Endothelial cell of umbilical vein (primary cell): ENCODE measurements around the gene ULBP2. TPM values are rescaled to one million over a fixed set of nuclear protein-coding genes. Genes with fewer than 3 reads are reported as not detected.
"Not testable (repeated sequence)": the region's sequence is repeated elsewhere in the genome, so short reads cannot be mapped to it uniquely, and the experiment has no call there.

Experiments used
- BruUV-seq: library from RNA; stranded (reverse); fragments of 400-500 nt; replicated peaks from 2 replicates; lab custom pipeline; 2021; lab: Mats Ljungman, UMichigan
- CTCF ChIA-PET: fragments of 300-600, 350-600 bp; sonication (Branson Sonifier 250); formaldehyde crosslinking; loops from one replicate; lab custom pipeline; 2021; ENCODE audit warnings: antibody characterized with exemption, inconsistent platforms; lab: Charles Lee
- POLR2A ChIA-PET: fragments of 300-600, 350-600 bp; sonication (Branson Sonifier 250); formaldehyde crosslinking; loops from one replicate; lab custom pipeline; 2021; ENCODE audit warnings: antibody characterized with exemption, inconsistent platforms; lab: Charles Lee
- DNase-seq: peaks from one replicate; pipeline ENCODE4 v3.0.0-alpha.2; 2011; ENCODE audit warnings: low read depth, low spot score
- FAIRE-seq: peaks from 2 replicates; lab custom pipeline; 2011; peaks lifted over from hg19 to GRCh38; lab: Jason Lieb, UNC
- H2AFZ ChIP-seq: 2 replicates; pipeline ENCODE4 v1.6.0; 2012; ENCODE audit warnings: low read depth, low read length, control low read depth, inconsistent platforms
- H3K27ac ChIP-seq: 2 replicates; pipeline ENCODE4 v1.5.1; 2011; ENCODE audit warnings: low read depth, mild to moderate bottlenecking, control low read depth, low read length, moderate library complexity; ENCODE audit not compliant: insufficient read depth
- H3K27me3 ChIP-seq, 2 experiments: 2 replicates each; pipeline versions ENCODE4 v1.6.0 to v1.6.1; 2011; ENCODE audit warnings: low read length in 2 of 2, mixed read lengths in 1 of 2; ENCODE audit not compliant: control insufficient read depth in 2 of 2, insufficient read depth in 2 of 2
- H3K36me3 ChIP-seq, 2 experiments: 2 replicates in 1 of 2; 3 replicates in 1 of 2; pipeline ENCODE4 v1.5.1; 2011; ENCODE audit warnings: low read length in 2 of 2, mild to moderate bottlenecking in 1 of 2, moderate library complexity in 1 of 2; ENCODE audit not compliant: control insufficient read depth in 2 of 2, insufficient read depth in 2 of 2; ENCODE audit errors: extremely low read depth in 1 of 2
- H3K4me1 ChIP-seq: 3 replicates; pipeline ENCODE4 v1.5.1; 2011; ENCODE audit warnings: mild to moderate bottlenecking, low read length; ENCODE audit not compliant: control insufficient read depth, insufficient read depth; ENCODE audit errors: extremely low read depth
- H3K4me2 ChIP-seq: 2 replicates; pipeline ENCODE4 v1.6.1; 2011; ENCODE audit warnings: low read length, control low read depth, mixed read lengths; ENCODE audit not compliant: insufficient read depth
- H3K4me3 ChIP-seq, 3 experiments: fragments of 200-600 bp in 1 of 3; sonication (generic), shearing (Covaris generic) in 1 of 3; replicated peaks in 1 of 3; 2 replicates each; pipeline ENCODE4 v1.5.1; 2011 to 2016; ENCODE audit warnings: control low read depth in 3 of 3, low read length in 3 of 3, mild to moderate bottlenecking in 2 of 3, inconsistent platforms in 1 of 3, low read depth in 1 of 3, moderate library complexity in 1 of 3; ENCODE audit not compliant: insufficient read depth in 1 of 3
- H3K79me2 ChIP-seq: 2 replicates; pipeline ENCODE4 v1.6.0; 2012; ENCODE audit warnings: low read length, inconsistent platforms; ENCODE audit not compliant: control insufficient read depth, insufficient read depth
- H3K9ac ChIP-seq: replicated peaks from 2 replicates; pipeline ENCODE3; 2011; ENCODE audit warnings: low read length, control low read depth; ENCODE audit not compliant: insufficient read depth; ENCODE audit errors: extremely low read depth
- H3K9me1 ChIP-seq: replicated peaks from 3 replicates; pipeline ENCODE4 v1.6.0; 2011; ENCODE audit warnings: mild to moderate bottlenecking, low read length; ENCODE audit not compliant: control insufficient read depth, insufficient read depth; ENCODE audit errors: extremely low read depth
- H3K9me3 ChIP-seq: replicated peaks from 2 replicates; pipeline ENCODE4 v1.5.1; 2012; ENCODE audit warnings: low read length, inconsistent platforms; ENCODE audit not compliant: control insufficient read depth, insufficient read depth
- H4K20me1 ChIP-seq: replicated peaks from 2 replicates; pipeline ENCODE3; 2011; ENCODE audit warnings: mild to moderate bottlenecking, low read length; ENCODE audit not compliant: control insufficient read depth, insufficient read depth; ENCODE audit errors: extremely low read depth
- CTCF ChIP-seq, 2 donors: IDR thresholded peaks; 1 replicate in 1 of 2; 2 replicates in 1 of 2; pipeline ENCODE4 v1.5.1; 2011; ENCODE audit warnings: low read length in 2 of 2, mild to moderate bottlenecking in 2 of 2, moderate library complexity in 2 of 2, control low read depth in 1 of 2, inconsistent platforms in 1 of 2, low read depth in 1 of 2; ENCODE audit not compliant: insufficient read depth in 1 of 2; ENCODE audit errors: extremely low read depth in 1 of 2
- EZH2 ChIP-seq: IDR thresholded peaks from 2 replicates; pipeline ENCODE4 v1.6.1; 2012; ENCODE audit warnings: borderline replicate concordance, low read depth, mild to moderate bottlenecking, moderate library complexity, low read length, inconsistent platforms; ENCODE audit not compliant: severe bottlenecking
- FOS ChIP-seq: IDR thresholded peaks from 2 replicates; pipeline ENCODE4 v1.6.1; 2011; ENCODE audit warnings: mild to moderate bottlenecking, low read length, moderate library complexity, borderline replicate concordance; ENCODE audit not compliant: insufficient read depth
- GATA2 ChIP-seq: IDR thresholded peaks from 2 replicates; pipeline ENCODE4 v1.7.0; 2011; ENCODE audit warnings: low read depth, mild to moderate bottlenecking, moderate library complexity, mixed read lengths, low read length; ENCODE audit not compliant: insufficient read length, insufficient read depth
- JUN ChIP-seq: IDR thresholded peaks from 2 replicates; pipeline ENCODE4 v1.6.1; 2011; ENCODE audit warnings: borderline replicate concordance, low read depth; ENCODE audit not compliant: insufficient read length, insufficient read depth
- MAX ChIP-seq: IDR thresholded peaks from 2 replicates; pipeline ENCODE4 v1.6.1; 2011; ENCODE audit not compliant: insufficient read depth, insufficient read length
- MYC ChIP-seq: IDR thresholded peaks from one replicate; pipeline ENCODE4 v1.6.1; 2011; ENCODE audit warnings: mild to moderate bottlenecking, low read depth, low read length
- POLR2A ChIP-seq: IDR thresholded peaks from 2 replicates; pipeline ENCODE4 v1.6.1; 2012; ENCODE audit warnings: low read depth, mild to moderate bottlenecking, control low read depth, low read length
- POLR2AphosphoS5 ChIP-seq: IDR thresholded peaks from 2 replicates; pipeline ENCODE4 v1.6.1; 2012; ENCODE audit warnings: low read depth, mild to moderate bottlenecking, control low read depth, low read length, moderate library complexity; ENCODE audit not compliant: insufficient read depth
- dilution Hi-C: fragments of 300-500 bp; cut with MboI; formaldehyde crosslinking; loops from one replicate; pipeline ENCODE4 v1.15.0; 2019; ENCODE audit warnings: low sequenced_read_pairs; ENCODE audit not compliant: extremely low pct_ligation_motif_present
- intact Hi-C: fragments of 100-400 bp; cut with micrococcal nuclease; formaldehyde crosslinking; loops from one replicate; pipeline ENCODE4 v1.10.0; 2022
- polyA plus RNA-seq, 4 experiments: library from polyadenylated mRNA; depleted of rRNA in 3 of 4; stranded (reverse) in 3 of 4; unstranded in 1 of 4; fragments of >200 nt; gene quantifications; 2 replicates each; pipeline versions ENCODE4 v1.2.1 to v1.2.3, GENCODE V29; 2011 to 2012; ENCODE audit warnings: missing spikeins in 1 of 4
- total RNA-seq: library from RNA; stranded (reverse); gene quantifications from 2 replicates; pipeline ENCODE4 v1.2.3, GENCODE V29; 2021

The ULBP2 gene
- total and polyA plus RNA-seq, 2 donors (not counting 3 experiments of a cell fraction or from before 2014, with no cell fraction given) = 7.0 to 22.8 TPM

GRCh38 chr6:149921361-149921760 is 20.5 kb upstream of the ULBP2 start:
- ChIA-PET POLR2A (no interaction called here), CTCF (interaction anchor here (1.4 to 1.5 kb wide), 2 partner anchors 16 to 95 kb away, joined by 3 to 5 read pairs; no protein-coding TSS in a partner anchor)
- H4K20me1 ChIP-seq = no peaks in the 10 kb centered on the region
- H3K9me1 ChIP-seq = no peaks in the 10 kb centered on the region
- H3K4me3 ChIP-seq = no peak overlapping the region
- H3K79me2 ChIP-seq = no peaks in the 10 kb centered on the region
- TF ChIP-seq POLR2AphosphoS5 (no peak), MYC (no peak), GATA2 (no peak), EZH2 (no peak), FOS (no peak), JUN (no peak), CTCF (IDR thresholded peaks at IDR 0.05; ENCODE audit: extremely low read depth in 1 of 2, insufficient read depth in 1 of 2, low read depth in 1 of 2, low read length in 2 of 2) (no peak), POLR2A (no peak), MAX (no peak)
- intact Hi-C loops = loop anchor here (5.0 to 10.0 kb wide), 2 partner anchors 354 to 897 kb away; partner anchors contain the start of gene GINM1
- DNase-seq = no peak
- BruUV-seq = no TSS peak
- no peak for FAIRE-seq
- H3K27me3 ChIP-seq = peaks cover 9 to 11% of the 10 kb centered on the region in 2 experiments
- no peak overlapping the region for H3K9ac ChIP-seq
- no peak overlapping the region for H3K27ac ChIP-seq
- no peaks in the 10 kb centered on the region for H3K9me3 ChIP-seq
- H3K4me2 ChIP-seq = no peak overlapping the region
- no peak overlapping the region for H2AFZ ChIP-seq
- no peaks in the 10 kb centered on the region for H3K36me3 ChIP-seq
- dilution Hi-C loops = no loop called here
- H3K4me1 ChIP-seq = peaks cover 4% of the 10 kb centered on the region

GRCh38 chr6:149922091-149922490 is 19.7 kb upstream of the ULBP2 start:
- POLR2A ChIA-PET = interaction anchor here (0.7 kb wide), 1 partner anchor 75 kb away, joined by 3 read pairs; no protein-coding TSS in a partner anchor
- CTCF ChIA-PET = interaction anchor here (0.6 to 1.5 kb wide), 7 partner anchors 17 to 95 kb away, joined by 3 to 5 read pairs (median 4); no protein-coding TSS in a partner anchor
- H3K9me3 ChIP-seq, H3K9ac ChIP-seq, FAIRE-seq, H3K4me3 ChIP-seq, H4K20me1 ChIP-seq, H3K27ac ChIP-seq, H3K4me1 ChIP-seq, BruUV-seq, DNase-seq, H3K9me1 ChIP-seq, H2AFZ ChIP-seq, H3K79me2 ChIP-seq, dilution Hi-C loops, H3K36me3 ChIP-seq, H3K4me2 ChIP-seq: not testable (repeated sequence)
- H3K27me3 ChIP-seq = peaks cover 9 to 11% of the 10 kb centered on the region in 2 experiments
- intact Hi-C loops = loop anchor here (5.0 to 10.0 kb wide), 2 partner anchors 355 to 897 kb away; partner anchors contain the start of gene GINM1
